NCI-H1417 (cell line): ENCODE data around the gene PTPN1.
"Not testable (repeated sequence)": the region's sequence is repeated elsewhere in the genome, so short reads cannot be mapped to it uniquely, and the experiment has no call there.

Source experiments
- DNase-seq, 3 experiments: peaks; one replicate each; lab custom pipeline; 2025; lab: John Stamatoyannopoulos, UW

PTPN1 gene

GRCh38 chr20:50481741-50482140 lies 28.4 kb upstream of the PTPN1 start:
- no peak for DNase-seq

- DNase-seq, result no peak
Observed at GRCh38 chr20:50482396-50482981, 27.7 kb upstream of the PTPN1 start.

DNA sequence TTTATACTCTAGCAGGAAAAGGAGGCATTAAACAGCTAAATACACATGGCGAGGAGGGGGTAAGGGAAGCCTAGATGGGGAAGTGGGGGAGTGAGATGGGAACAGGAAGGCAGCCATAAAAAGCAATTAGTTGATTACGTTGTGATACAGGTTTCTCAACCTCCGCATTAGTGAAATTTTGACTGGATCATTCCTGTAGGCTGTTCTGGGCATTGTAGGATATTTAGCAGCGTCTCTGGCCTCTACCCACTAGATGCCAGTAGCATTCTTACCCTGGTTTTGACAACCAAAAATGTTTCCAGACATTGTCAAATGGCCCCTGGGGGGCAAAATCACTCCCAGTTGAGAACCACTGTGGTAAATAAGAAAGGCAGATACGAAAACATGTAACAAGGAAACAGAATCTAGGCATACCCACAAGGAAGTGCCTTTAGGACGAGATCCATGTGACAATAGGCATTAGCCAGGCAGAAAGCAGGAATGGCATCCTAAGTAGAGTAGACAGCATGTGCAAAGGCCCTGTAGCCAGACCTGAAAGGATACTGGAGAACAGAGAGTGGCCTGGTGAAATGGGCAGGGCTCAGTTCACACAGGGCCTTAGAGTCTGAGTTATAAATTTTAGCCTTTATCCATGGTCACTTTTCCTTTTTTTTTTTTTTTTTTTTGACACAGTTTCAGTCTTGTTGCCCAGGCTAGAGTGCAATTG lies 25.8 kb upstream of the PTPN1 start:
- DNase-seq, result no peak

DNA sequence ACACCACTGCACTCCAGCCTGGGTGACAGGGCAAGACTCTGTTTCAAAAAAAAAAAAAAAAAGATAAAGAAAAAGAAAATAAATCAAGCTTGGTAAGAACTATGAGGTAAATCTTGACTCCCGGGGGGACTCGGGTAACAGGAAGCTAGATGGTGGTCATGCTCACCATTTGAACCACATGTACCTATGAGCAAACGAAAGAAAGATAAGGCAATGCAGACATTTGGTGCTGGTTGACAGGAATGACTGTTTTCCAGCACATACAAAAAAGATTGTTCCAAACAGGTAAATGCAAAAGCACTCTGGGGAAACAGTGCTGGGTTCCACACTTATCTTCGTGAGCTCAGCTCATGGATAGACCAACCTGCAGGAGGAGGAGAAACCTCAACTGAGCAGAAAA lies 22.8 kb upstream of the PTPN1 start:
- DNase-seq, result no peak

DNA sequence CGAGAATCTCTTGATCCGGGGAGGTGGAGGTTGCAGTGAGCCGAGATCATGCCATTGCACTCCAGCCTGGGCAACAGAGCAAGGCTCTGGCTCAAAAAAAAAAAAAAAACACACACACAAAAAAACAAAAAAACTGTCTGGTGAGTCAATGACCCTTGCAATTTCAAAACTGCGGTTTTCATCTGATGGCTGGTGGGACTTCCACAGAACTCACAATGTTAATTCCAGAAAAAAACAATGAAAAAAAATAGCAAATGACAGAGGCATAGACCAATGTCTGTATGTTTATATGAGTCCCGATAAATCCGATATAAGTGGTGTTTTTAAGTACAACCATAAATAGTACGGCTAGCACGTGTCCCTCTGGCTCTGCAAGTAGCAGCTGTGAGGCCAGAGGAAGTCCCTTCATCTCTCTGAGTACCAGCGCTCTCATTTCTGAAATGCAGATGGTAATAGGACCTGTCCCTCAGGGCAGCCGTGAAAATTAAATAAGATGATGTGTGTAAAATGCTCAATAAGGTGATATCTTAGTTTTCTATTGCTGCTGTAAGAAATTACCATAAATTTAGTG lies 21.9 kb upstream of the PTPN1 start:
- no peak for DNase-seq

GRCh38 chr20:50491168-50491567 lies 19.0 kb upstream of the PTPN1 start:
- DNase-seq, result no peak

- DNase-seq, result no peak
Observed at GRCh38 chr20:50491926-50492634, 18.1 kb upstream of the PTPN1 start.

DNA sequence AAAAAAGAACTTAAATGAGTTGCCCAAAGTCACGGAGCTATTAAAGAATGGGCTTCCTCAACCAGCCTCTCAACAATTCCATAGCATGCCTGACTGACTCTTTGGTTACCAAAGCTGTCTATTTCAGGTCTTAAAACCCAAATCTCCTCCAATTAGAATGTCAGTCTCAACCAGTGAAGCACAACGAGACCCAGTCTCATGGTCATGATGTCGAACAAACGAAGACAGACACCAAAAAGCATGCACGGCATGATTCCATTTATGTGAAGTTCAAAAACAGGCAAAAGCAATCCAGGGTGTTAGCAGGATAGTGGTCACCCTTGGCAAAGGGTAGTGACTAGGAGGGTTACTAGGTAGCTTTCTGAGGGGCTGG lies 16.3 kb upstream of the PTPN1 start:
- DNase-seq, result no peak

DNA sequence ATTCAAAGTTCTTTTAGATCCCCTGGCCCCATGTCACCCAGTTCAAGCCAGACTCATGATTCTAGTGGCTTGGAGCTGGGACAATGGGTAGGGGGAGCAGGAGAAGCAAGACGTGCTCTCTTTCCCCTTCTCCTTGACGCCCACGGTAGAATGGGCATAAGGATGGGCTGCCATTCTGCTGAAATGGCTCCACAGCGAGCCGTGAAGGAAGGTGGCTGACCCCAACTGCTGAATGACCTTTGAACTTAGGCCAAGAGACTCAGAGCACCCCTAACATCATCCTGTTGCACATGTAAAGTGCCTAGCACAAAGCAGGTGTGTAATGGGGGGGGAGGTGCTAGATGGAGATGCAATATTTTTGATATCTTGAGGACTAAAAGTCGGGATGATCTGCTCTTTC lies 15.8 kb upstream of the PTPN1 start:
- no peak for DNase-seq

GRCh38 chr20:50496773-50497385 lies 13.3 kb upstream of the PTPN1 start:
- no peak for DNase-seq

DNA sequence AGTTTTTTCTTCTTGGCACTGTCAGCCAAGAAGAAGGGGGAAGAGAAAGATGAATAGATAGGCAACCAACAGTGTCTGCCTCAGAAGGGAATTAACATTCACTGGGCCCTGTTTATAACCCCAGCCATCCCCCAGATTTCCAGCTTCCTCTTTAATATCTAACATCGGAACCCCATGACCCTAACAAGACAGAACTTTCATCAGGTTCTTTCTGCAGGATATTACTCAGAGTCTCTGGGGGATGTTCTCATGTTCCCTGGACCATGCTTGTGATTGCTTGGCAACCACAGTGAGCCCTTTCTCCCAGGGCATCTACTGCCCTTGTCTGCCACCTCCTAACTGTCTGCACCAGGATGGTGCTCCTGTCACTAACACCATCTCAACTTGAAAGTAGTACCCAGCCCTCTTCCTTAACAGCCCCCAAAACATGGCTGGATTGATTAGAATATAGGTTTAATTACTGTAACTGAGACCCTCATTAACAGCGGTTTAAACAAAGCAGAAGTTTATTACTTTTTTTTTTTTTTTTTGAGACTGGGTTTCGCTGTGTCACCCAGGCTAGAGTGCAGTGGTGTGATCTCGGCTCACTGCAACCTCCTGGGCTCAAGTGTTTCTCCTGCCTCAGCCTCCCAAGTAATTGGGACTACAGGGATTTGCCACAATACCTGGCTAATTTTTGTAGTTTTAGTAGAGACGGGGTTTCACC lies 12.0 kb upstream of the PTPN1 start:
- DNase-seq, result no peak

- DNase-seq, result no peak
Observed at GRCh38 chr20:50499938-50500337, 10.2 kb upstream of the PTPN1 start.

DNA sequence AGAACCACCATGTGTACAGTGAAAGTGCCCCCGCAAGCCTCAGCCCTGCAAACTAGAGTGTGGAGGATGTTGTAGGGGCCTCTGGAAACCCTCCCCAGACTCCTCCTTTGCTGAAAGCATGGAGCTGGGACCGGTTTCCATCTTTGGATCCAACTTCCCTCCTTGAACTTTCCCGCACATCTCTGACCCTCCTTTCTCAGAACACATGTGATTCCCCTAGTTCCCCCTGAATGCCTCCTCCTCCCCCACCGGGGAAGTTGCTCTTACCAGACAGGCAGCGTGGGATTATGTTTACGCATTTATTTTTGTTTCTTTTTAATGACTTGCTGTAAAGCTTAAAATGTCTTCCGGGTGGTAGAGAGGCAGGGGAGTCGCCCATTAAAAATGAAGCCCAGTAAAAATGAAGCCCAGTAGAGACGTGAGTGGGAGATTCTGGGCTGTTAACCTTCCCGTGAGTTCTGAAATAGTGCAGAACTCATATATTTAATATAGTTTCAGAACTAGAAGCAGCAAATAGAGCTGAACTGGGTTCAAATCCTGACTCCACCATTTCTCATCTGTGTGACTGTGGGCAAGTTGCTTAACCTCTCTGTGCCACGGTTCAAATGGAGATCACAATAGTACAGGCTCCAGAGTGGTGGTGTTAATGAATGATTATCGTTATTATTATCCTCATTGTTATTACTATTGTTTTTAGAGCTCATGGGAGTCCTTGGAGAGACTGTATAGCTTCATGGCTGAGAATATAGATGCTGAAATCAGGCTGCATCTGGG lies 8.0 kb upstream of the PTPN1 start:
- no peak for DNase-seq

GRCh38 chr20:50504231-50504823 lies 5.9 kb upstream of the PTPN1 start:
- DNase-seq, result no peak

DNA sequence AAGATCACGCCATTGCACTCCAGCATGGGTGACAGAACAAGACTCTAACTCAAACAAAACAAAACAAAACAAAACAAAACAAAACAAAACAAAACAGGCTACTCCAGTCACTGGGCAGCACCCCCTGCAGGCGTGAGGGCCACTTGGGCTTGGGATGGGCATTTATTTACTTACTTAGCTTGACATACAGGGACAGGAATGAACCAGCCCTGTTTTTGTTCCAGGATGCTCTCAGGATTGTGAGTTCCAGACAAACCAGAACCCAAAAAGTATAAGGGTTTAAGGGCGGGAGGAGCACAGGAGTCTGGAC lies 4.0 kb upstream of the PTPN1 start:
- DNase-seq, result no peak

DNA sequence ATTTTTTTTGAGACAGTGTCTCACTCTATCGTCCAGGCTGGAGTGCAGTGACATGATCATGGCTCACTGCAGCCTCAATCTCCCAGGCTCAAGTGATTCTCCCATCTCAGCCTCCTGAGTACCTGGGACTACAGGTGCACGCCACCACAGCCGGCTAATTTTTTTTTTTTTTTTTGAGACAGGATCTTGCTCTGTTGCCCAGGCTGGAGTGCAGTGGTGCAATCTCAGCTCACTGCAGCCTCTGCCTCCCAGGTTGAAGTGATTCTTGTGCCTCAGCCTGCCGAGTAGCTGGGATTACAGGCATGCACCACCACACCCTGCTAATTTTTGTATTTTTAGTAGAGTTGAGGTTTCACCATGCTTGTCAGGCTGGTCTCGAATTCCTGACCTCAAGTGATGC lies 2.4 kb upstream of the PTPN1 start:
- not testable (repeated sequence) for DNase-seq

- DNase-seq, result no peak
Observed at GRCh38 chr20:50508171-50508755, 1.9 kb upstream of the PTPN1 start.

DNA sequence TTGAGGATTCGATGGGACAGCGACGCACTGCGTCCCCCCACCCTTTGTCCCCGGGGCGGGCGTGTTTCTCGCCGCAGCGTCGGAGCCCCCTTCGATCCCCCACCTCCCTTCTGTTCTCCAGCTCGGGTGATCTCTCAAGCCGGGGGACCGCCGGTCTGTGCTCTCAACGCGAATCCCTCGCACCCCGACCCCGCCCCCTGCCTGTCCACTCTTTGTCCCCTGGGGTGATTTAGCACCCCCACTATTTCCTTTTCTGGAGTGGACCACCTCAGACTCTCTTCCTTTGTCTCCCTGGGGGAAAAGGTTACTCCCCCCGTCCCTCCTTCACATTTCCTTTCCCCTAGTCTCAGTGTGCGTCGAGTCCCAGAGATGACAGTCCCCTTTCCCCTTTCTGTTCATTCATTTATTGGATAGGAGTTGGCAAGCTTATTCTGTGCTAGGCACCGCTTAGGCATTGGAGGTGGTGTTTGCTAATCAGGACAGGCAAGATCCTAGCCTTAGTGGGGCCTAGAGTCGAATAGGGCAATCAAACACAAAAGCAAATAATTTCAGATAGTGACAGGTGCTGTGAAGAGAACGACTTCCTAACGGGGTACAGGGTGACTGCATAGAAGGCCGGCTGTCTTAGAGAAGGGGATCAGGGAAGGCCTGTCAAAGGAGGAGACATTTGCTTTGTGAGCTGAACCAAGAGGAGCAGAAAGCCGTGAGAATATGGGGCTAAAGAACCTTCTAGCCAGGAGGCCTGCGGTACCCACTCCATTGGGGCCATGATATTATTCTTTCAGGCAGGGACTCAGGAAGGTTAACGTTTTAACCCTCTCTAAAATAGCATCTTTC lies 741 bp downstream of the PTPN1 start:
- peak in 1 of 3 experiments; percentile 70 for DNase-seq

- no peak for DNase-seq
Observed at GRCh38 chr20:50512323-50512722, 2.1 kb downstream of the PTPN1 start.
